ENCODE results near the gene PUM2. TPM values are rescaled to one million over a fixed set of nuclear protein-coding genes. Genes with fewer than 3 reads are reported as not detected.

The PUM2 gene
- total and polyA plus RNA-seq, 2 of the 13 experiments (the other 11 are each of a cell fraction or from before 2014, with no cell fraction given): 69.6 to 69.8 TPM

DNA sequence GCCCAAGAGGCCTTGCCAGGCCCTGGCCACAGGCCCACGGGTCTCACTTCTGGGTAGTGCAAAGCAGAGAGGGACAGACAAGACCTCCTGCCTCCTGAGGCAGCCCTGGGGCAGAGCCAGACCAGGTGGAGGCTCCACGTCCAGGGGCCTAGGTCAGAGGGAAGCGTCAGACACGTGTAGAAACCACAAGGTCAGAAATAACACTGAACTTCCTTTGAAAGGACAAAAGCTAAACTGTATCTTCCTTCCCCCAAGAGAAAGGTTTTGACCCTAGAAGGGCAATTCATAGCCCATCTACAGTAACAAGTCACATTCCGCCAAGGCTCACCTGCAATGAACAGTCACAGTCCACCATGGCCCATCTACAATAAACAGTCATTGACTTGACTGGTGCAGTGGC lies 143.6 kb downstream of the PUM2 start (continued):
- TF ChIP-seq, protein P1, sequence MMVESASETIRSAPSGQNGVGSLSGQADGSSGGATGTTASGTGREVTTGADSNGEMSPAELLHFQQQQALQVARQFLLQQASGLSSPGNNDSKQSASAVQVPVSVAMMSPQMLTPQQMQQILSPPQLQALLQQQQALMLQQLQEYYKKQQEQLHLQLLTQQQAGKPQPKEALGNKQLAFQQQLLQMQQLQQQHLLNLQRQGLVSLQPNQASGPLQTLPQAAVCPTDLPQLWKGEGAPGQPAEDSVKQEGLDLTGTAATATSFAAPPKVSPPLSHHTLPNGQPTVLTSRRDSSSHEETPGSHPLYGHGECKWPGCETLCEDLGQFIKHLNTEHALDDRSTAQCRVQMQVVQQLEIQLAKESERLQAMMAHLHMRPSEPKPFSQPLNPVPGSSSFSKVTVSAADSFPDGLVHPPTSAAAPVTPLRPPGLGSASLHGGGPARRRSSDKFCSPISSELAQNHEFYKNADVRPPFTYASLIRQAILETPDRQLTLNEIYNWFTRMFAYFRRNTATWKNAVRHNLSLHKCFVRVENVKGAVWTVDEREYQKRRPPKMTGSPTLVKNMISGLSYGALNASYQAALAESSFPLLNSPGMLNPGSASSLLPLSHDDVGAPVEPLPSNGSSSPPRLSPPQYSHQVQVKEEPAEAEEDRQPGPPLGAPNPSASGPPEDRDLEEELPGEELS (CRISPR knock-in tag; IDR thresholded peaks at IDR 0.05): no peak
- TF ChIP-seq MBD4 (IDR thresholded peaks at IDR 0.05; ENCODE audit: borderline replicate concordance, low read length) (no peak), ZNF251 (CRISPR knock-in tag; IDR thresholded peaks at IDR 0.05) (no peak), ZNF274 (CRISPR knock-in tag; IDR thresholded peaks at IDR 0.05) (no peak), ZSCAN20 (CRISPR knock-in tag; IDR thresholded peaks at IDR 0.05; ENCODE audit: borderline replicate concordance) (no peak), RFX1 (IDR thresholded peaks at IDR 0.05) (no peak), ETV6 (CRISPR knock-in tag; conservative IDR thresholded peaks at IDR 0.05) (no peak), HNF4A (CRISPR knock-in tag; IDR thresholded peaks at IDR 0.05) (no peak), GABPB1 (CRISPR knock-in tag; IDR thresholded peaks at IDR 0.05) (0 out of 2 replicates have a peak, but pooled peaks have one; percentile 2), TOE1 (CRISPR knock-in tag; IDR thresholded peaks at IDR 0.05) (no peak)
- TF ChIP-seq, protein P2, sequence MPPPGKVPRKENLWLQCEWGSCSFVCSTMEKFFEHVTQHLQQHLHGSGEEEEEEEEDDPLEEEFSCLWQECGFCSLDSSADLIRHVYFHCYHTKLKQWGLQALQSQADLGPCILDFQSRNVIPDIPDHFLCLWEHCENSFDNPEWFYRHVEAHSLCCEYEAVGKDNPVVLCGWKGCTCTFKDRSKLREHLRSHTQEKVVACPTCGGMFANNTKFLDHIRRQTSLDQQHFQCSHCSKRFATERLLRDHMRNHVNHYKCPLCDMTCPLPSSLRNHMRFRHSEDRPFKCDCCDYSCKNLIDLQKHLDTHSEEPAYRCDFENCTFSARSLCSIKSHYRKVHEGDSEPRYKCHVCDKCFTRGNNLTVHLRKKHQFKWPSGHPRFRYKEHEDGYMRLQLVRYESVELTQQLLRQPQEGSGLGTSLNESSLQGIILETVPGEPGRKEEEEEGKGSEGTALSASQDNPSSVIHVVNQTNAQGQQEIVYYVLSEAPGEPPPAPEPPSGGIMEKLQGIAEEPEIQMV (CRISPR knock-in tag; IDR thresholded peaks at IDR 0.05; ENCODE audit: low read depth): no peak
- TF ChIP-seq, protein P3, sequence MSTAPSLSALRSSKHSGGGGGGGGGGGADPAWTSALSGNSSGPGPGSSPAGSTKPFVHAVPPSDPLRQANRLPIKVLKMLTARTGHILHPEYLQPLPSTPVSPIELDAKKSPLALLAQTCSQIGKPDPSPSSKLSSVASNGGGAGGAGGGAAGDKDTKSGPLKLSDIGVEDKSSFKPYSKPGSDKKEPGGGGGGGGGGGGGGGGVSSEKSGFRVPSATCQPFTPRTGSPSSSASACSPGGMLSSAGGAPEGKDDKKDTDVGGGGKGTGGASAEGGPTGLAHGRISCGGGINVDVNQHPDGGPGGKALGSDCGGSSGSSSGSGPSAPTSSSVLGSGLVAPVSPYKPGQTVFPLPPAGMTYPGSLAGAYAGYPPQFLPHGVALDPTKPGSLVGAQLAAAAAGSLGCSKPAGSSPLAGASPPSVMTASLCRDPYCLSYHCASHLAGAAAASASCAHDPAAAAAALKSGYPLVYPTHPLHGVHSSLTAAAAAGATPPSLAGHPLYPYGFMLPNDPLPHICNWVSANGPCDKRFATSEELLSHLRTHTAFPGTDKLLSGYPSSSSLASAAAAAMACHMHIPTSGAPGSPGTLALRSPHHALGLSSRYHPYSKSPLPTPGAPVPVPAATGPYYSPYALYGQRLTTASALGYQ (CRISPR knock-in tag; IDR thresholded peaks at IDR 0.05): 0 out of 2 replicates have a peak, but pooled peaks have one; percentile 21
- TF ChIP-seq, protein P4, sequence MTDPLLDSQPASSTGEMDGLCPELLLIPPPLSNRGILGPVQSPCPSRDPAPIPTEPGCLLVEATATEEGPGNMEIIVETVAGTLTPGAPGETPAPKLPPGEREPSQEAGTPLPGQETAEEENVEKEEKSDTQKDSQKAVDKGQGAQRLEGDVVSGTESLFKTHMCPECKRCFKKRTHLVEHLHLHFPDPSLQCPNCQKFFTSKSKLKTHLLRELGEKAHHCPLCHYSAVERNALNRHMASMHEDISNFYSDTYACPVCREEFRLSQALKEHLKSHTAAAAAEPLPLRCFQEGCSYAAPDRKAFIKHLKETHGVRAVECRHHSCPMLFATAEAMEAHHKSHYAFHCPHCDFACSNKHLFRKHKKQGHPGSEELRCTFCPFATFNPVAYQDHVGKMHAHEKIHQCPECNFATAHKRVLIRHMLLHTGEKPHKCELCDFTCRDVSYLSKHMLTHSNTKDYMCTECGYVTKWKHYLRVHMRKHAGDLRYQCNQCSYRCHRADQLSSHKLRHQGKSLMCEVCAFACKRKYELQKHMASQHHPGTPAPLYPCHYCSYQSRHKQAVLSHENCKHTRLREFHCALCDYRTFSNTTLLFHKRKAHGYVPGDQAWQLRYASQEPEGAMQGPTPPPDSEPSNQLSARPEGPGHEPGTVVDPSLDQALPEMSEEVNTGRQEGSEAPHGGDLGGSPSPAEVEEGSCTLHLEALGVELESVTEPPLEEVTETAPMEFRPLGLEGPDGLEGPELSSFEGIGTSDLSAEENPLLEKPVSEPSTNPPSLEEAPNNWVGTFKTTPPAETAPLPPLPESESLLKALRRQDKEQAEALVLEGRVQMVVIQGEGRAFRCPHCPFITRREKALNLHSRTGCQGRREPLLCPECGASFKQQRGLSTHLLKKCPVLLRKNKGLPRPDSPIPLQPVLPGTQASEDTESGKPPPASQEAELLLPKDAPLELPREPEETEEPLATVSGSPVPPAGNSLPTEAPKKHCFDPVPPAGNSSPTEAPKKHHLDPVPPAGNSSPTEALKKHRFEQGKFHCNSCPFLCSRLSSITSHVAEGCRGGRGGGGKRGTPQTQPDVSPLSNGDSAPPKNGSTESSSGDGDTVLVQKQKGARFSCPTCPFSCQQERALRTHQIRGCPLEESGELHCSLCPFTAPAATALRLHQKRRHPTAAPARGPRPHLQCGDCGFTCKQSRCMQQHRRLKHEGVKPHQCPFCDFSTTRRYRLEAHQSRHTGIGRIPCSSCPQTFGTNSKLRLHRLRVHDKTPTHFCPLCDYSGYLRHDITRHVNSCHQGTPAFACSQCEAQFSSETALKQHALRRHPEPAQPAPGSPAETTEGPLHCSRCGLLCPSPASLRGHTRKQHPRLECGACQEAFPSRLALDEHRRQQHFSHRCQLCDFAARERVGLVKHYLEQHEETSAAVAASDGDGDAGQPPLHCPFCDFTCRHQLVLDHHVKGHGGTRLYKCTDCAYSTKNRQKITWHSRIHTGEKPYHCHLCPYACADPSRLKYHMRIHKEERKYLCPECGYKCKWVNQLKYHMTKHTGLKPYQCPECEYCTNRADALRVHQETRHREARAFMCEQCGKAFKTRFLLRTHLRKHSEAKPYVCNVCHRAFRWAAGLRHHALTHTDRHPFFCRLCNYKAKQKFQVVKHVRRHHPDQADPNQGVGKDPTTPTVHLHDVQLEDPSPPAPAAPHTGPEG (CRISPR knock-in tag; IDR thresholded peaks at IDR 0.05): no peak
- TF ChIP-seq, protein P5, sequence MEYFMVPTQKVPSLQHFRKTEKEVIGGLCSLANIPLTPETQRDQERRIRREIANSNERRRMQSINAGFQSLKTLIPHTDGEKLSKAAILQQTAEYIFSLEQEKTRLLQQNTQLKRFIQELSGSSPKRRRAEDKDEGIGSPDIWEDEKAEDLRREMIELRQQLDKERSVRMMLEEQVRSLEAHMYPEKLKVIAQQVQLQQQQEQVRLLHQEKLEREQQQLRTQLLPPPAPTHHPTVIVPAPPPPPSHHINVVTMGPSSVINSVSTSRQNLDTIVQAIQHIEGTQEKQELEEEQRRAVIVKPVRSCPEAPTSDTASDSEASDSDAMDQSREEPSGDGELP (IDR thresholded peaks at IDR 0.05; ENCODE audit: borderline replicate concordance, low read depth): no peak
- TF ChIP-seq, protein P6, sequence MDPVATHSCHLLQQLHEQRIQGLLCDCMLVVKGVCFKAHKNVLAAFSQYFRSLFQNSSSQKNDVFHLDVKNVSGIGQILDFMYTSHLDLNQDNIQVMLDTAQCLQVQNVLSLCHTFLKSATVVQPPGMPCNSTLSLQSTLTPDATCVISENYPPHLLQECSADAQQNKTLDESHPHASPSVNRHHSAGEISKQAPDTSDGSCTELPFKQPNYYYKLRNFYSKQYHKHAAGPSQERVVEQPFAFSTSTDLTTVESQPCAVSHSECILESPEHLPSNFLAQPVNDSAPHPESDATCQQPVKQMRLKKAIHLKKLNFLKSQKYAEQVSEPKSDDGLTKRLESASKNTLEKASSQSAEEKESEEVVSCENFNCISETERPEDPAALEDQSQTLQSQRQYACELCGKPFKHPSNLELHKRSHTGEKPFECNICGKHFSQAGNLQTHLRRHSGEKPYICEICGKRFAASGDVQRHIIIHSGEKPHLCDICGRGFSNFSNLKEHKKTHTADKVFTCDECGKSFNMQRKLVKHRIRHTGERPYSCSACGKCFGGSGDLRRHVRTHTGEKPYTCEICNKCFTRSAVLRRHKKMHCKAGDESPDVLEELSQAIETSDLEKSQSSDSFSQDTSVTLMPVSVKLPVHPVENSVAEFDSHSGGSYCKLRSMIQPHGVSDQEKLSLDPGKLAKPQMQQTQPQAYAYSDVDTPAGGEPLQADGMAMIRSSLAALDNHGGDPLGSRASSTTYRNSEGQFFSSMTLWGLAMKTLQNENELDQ (CRISPR knock-in tag; IDR thresholded peaks at IDR 0.05; ENCODE audit: borderline replicate concordance): no peak
